ENCODE results near the gene GJD3. TPM values are rescaled to one million over a fixed set of nuclear protein-coding genes. Genes with fewer than 3 reads are reported as not detected.

Gene GJD3
- total RNA-seq, 1 donor from 2014 or later: 2.8 TPM

DNA sequence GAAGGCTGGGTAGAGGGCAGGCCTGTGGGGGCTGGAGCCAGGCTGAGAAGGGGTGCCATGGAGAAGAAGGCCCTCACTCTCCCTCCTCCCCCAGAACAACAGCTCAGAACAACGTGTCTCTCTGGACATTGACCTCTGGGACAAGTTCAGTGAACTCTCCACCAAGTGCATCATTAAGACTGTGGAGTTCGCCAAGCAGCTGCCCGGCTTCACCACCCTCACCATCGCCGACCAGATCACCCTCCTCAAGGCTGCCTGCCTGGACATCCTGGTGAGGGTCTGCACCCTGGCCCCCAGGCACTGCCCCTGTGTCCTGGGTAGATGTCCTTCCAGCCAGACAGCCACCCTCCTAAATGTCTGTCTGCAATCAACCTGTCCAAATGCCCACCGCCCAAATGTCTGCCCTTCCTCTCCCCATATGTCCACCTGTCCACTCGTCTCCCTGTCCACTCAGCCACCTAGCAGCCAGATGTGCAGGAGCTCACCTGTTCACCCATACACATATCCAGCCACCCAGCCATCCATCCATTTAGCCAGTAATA is 12.2 kb downstream of the GJD3 start:
- DNase-seq (no peak), ATAC-seq (no peak)
- H3K27ac ChIP-seq: peak overlapping the region; percentile 24
- intact Hi-C loops (cut with DNase I): no loop called here
- no peak overlapping the region for H3K4me3 ChIP-seq
- H3K27me3 ChIP-seq: no peaks in the 10 kb centered on the region
- no peaks in the 10 kb centered on the region for H3K9me3 ChIP-seq
- TF ChIP-seq, protein P1, sequence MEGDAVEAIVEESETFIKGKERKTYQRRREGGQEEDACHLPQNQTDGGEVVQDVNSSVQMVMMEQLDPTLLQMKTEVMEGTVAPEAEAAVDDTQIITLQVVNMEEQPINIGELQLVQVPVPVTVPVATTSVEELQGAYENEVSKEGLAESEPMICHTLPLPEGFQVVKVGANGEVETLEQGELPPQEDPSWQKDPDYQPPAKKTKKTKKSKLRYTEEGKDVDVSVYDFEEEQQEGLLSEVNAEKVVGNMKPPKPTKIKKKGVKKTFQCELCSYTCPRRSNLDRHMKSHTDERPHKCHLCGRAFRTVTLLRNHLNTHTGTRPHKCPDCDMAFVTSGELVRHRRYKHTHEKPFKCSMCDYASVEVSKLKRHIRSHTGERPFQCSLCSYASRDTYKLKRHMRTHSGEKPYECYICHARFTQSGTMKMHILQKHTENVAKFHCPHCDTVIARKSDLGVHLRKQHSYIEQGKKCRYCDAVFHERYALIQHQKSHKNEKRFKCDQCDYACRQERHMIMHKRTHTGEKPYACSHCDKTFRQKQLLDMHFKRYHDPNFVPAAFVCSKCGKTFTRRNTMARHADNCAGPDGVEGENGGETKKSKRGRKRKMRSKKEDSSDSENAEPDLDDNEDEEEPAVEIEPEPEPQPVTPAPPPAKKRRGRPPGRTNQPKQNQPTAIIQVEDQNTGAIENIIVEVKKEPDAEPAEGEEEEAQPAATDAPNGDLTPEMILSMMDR (IDR thresholded peaks at IDR 0.05): no peak
- peaks cover 77% of the 10 kb centered on the region for H3K36me3 ChIP-seq
- H3K4me1 ChIP-seq: peaks cover 51% of the 10 kb centered on the region

DNA sequence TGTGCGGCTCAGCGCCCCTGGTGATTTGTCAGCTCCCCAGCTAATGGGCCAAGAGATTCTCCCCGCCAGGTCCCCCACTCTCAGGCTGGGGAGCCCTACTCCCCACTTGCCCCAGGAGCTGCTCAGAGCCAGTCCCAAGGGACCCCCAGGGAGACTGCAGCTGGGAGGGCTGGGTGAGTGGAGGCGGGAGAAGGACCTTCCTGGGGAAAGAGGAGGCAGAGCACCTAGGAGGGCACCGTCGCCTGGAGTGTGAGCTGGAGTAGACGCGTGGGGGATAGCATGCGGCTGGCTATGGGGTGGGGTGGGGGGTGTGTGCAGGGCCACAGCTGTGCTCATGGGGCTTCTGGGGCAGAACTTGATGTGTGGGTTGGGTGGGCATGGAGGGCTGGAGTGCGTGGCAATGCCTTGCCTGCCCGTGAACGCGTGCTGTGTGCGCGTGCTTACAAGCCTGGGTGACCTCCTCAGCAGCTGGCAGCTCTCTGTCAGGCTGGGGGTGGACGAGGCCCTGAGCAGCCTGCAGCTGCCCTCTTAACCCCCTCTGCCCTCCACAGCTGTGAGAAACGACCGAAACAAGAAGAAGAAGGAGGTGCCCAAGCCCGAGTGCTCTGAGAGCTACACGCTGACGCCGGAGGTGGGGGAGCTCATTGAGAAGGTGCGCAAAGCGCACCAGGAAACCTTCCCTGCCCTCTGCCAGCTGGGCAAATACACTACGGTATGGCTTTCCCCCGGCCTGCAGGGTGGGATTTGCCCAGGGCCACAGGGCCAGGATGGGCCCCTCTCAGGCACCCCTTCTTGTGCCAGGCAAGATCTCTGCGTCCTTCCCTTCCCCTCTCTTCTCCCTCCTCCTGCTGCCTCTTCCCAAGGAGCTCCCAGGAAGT is 12.9 kb downstream of the GJD3 start:
- ATAC-seq (no peak), DNase-seq (no peak)
- H3K36me3 ChIP-seq: peaks cover 73% of the 10 kb centered on the region
- TF ChIP-seq, protein P1 (IDR thresholded peaks at IDR 0.05): no peak
- intact Hi-C loops (cut with DNase I): no loop called here
- H3K9me3 ChIP-seq: no peaks in the 10 kb centered on the region
- H3K27ac ChIP-seq: peak overlapping the region; percentile 24
- no peaks in the 10 kb centered on the region for H3K27me3 ChIP-seq
- peaks cover 58% of the 10 kb centered on the region for H3K4me1 ChIP-seq
- H3K4me3 ChIP-seq: no peak overlapping the region

DNA sequence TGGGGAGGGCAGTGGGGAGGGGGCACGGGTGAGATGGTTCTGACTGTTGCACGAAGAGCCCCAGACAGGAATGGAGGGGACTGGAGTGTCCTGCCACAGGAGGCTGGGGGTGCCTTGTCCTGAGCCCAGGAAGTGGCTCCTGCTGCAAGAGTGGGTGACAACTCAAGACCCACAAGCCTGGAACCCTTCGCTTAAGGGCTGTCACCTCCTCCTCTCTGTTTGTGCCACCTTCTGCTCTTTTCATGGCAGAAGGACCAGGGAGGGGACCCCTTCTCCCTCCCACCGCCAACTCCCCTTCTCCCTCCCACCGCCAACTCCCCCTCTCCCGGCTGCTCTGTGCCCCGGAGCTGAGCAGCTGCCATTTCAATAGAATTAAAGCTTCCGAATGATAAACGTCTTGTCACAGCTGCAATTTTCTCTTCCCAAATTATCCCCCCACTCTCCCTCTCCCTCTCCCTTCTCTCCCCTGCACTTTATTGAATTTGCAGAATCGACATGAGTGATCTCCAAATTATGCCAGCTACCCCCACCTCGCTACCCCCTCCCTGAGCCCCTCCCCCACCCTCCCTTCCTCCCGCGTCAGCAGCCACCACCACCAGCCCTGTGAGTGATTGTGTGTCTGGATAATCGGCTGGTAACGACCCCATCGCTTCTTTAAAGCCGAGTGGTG is 13.7 kb downstream of the GJD3 start:
- no peak for DNase-seq

DNA sequence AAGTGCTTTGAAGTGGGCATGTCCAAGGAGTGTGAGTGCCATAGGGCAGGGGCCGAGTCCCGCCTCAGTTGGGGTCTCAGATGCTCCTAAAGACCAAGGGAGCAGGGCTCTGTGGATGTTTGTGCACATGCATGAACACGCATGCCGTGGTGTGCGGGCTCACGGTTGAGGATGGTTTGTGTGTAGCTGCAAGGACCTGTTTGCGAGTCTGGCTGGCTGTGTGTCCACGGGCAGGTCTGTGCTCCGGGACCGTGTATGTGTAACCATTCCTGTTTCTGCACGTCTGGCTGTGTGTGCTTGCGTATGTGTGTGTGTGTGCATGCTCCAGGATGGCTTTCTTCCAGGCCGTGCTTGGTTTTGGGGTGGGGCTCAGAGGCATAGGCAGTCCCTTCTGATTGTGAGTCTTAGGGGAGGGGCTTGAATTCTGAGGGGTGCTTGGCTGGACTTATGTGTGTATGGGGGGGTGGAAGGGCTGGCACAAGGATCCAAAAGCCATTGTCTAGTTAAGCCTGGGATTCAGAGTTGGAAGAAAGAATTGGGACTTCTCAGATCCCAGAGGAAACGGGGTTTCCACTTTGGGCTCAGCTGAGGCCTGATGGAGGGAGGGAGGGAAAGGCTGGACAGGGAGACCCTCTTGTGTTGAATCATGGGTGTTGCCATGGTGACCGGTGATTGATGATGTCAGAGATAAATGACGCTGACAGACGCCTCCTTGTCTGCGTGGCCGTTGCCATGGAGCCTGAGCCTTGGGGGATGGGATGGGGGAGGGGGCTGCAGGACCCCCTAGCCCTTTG is 14.4 kb downstream of the GJD3 start:
- DNase-seq: peak; percentile 74
- peak overlapping the region; percentile 40 for H3K27ac ChIP-seq
- intact Hi-C loops (cut with DNase I): no loop called here

More for the DNA sequence above, 13.7 kb downstream of the GJD3 start:
- intact Hi-C loops (cut with DNase I): no loop called here
- H3K9me3 ChIP-seq: no peaks in the 10 kb centered on the region
- no peak overlapping the region for H3K4me3 ChIP-seq
- peaks cover 65% of the 10 kb centered on the region for H3K4me1 ChIP-seq
- peaks cover 65% of the 10 kb centered on the region for H3K36me3 ChIP-seq
- H3K27me3 ChIP-seq: no peaks in the 10 kb centered on the region
- H3K27ac ChIP-seq: no peak overlapping the region
- ATAC-seq: no peak
- TF ChIP-seq, protein P1 (IDR thresholded peaks at IDR 0.05): no peak

DNA sequence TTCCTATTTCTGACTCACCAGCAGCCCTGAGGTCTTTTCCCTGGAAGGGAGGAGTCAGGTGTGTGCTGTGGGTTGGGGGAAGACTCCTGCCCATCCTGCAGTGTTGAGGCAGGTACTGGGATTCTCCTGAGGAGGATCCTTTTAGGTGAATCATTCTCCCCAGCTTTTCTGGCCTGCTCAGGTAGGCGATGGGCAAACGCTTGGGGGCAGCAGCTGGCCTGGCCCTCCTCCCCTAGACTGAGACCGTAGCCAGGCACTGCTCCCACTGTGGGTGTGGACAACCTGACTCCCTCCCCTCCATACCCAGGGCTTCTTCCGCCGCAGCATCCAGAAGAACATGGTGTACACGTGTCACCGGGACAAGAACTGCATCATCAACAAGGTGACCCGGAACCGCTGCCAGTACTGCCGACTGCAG is 15.1 kb downstream of the GJD3 start:
- Histone ChIP-seq H3K36me3 (peaks cover 52% of the 10 kb centered on the region), H3K9me3 (no peaks in the 10 kb centered on the region), H3K4me1 (peaks cover 65% of the 10 kb centered on the region), H3K4me3 (no peak overlapping the region), H3K27me3 (no peaks in the 10 kb centered on the region), H3K27ac (peak overlapping the region; percentile 40)
- intact Hi-C loops (cut with DNase I): no loop called here
- ATAC-seq: peak; percentile 2
- TF ChIP-seq, protein P1 (IDR thresholded peaks at IDR 0.05): no peak
- DNase-seq: no peak

More for the DNA sequence above, 14.4 kb downstream of the GJD3 start:
- Histone ChIP-seq H3K27me3 (no peaks in the 10 kb centered on the region), H3K4me1 (peaks cover 65% of the 10 kb centered on the region), H3K9me3 (no peaks in the 10 kb centered on the region), H3K4me3 (no peak overlapping the region), H3K36me3 (peaks cover 58% of the 10 kb centered on the region)
- TF ChIP-seq, protein P1 (IDR thresholded peaks at IDR 0.05): no peak
- ATAC-seq: no peak
